ENCODE results near the gene AMZ1.

The AMZ1 gene

GRCh38 chr7:2750004-2750407 lies 62.0 kb downstream of the AMZ1 start:
- H3K36me3 ChIP-seq (ENCODE audit: control insufficient read depth, insufficient read depth, low read length) = no peaks in the 10 kb centered on the region
- no peak overlapping the region for H3K27ac ChIP-seq (ENCODE audit: insufficient read depth, low read depth, low read length, poor library complexity, severe bottlenecking)
- no peaks in the 10 kb centered on the region for H3K9me3 ChIP-seq (ENCODE audit: control insufficient read depth, low read length)
- H3K27me3 ChIP-seq (ENCODE audit: control insufficient read depth, insufficient read depth, low read length, poor library complexity, severe bottlenecking) = no peaks in the 10 kb centered on the region
- no peak overlapping the region for H3K4me3 ChIP-seq (ENCODE audit: insufficient read depth, low read depth, low read length)
- WGBS, 2 experiments = 79 to 89% methylated on average over 5 of the region's 5 CpGs
- no peaks in the 10 kb centered on the region for H3K4me1 ChIP-seq (ENCODE audit: control insufficient read depth, insufficient read depth, low read length)

- Histone ChIP-seq H3K27ac (ENCODE audit: insufficient read depth, low read depth, low read length, poor library complexity, severe bottlenecking) (no peak overlapping the region), H3K9me3 (ENCODE audit: control insufficient read depth, low read length) (no peaks in the 10 kb centered on the region), H3K36me3 (ENCODE audit: control insufficient read depth, insufficient read depth, low read length) (no peaks in the 10 kb centered on the region), H3K27me3 (ENCODE audit: control insufficient read depth, insufficient read depth, low read length, poor library complexity, severe bottlenecking) (no peaks in the 10 kb centered on the region), H3K4me3 (ENCODE audit: insufficient read depth, low read depth, low read length) (no peak overlapping the region), H3K4me1 (ENCODE audit: control insufficient read depth, insufficient read depth, low read length) (no peaks in the 10 kb centered on the region)
- WGBS, 2 experiments = 69 to 71% methylated on average over 4 to 5 of the region's 5 CpGs
These were observed 63.1 kb downstream of the AMZ1 start for GRCh38 chr7:2751086-2751485.

GRCh38 chr7:2753148-2753547 lies 65.1 kb downstream of the AMZ1 start:
- H3K27ac ChIP-seq (ENCODE audit: insufficient read depth, low read depth, low read length, poor library complexity, severe bottlenecking) = no peak overlapping the region
- H3K27me3 ChIP-seq (ENCODE audit: control insufficient read depth, insufficient read depth, low read length, poor library complexity, severe bottlenecking) = no peaks in the 10 kb centered on the region
- no peaks in the 10 kb centered on the region for H3K36me3 ChIP-seq (ENCODE audit: control insufficient read depth, insufficient read depth, low read length)
- H3K4me1 ChIP-seq (ENCODE audit: control insufficient read depth, insufficient read depth, low read length) = no peaks in the 10 kb centered on the region
- H3K4me3 ChIP-seq (ENCODE audit: insufficient read depth, low read depth, low read length) = no peak overlapping the region
- WGBS, 2 experiments = 91 to 93% methylated on average over 3 of the region's 3 CpGs
- H3K9me3 ChIP-seq (ENCODE audit: control insufficient read depth, low read length) = no peaks in the 10 kb centered on the region

- no peaks in the 10 kb centered on the region for H3K36me3 ChIP-seq (ENCODE audit: control insufficient read depth, insufficient read depth, low read length)
- WGBS, 2 experiments = 90 to 94% methylated on average over 5 of the region's 5 CpGs
- no peaks in the 10 kb centered on the region for H3K9me3 ChIP-seq (ENCODE audit: control insufficient read depth, low read length)
- H3K27ac ChIP-seq (ENCODE audit: insufficient read depth, low read depth, low read length, poor library complexity, severe bottlenecking) = no peak overlapping the region
- H3K27me3 ChIP-seq (ENCODE audit: control insufficient read depth, insufficient read depth, low read length, poor library complexity, severe bottlenecking) = no peaks in the 10 kb centered on the region
- no peaks in the 10 kb centered on the region for H3K4me1 ChIP-seq (ENCODE audit: control insufficient read depth, insufficient read depth, low read length)
- no peak overlapping the region for H3K4me3 ChIP-seq (ENCODE audit: insufficient read depth, low read depth, low read length)
These were observed 66.1 kb downstream of the AMZ1 start for GRCh38 chr7:2754086-2754485.

GRCh38 chr7:2754912-2755311 lies 66.9 kb downstream of the AMZ1 start:
- H3K27me3 ChIP-seq (ENCODE audit: control insufficient read depth, insufficient read depth, low read length, poor library complexity, severe bottlenecking) = no peaks in the 10 kb centered on the region
- peaks cover 2% of the 10 kb centered on the region for H3K4me1 ChIP-seq (ENCODE audit: control insufficient read depth, insufficient read depth, low read length)
- WGBS, 2 experiments = 96 to 97% methylated on average over 10 of the region's 10 CpGs
- no peak overlapping the region for H3K27ac ChIP-seq (ENCODE audit: insufficient read depth, low read depth, low read length, poor library complexity, severe bottlenecking)
- H3K9me3 ChIP-seq (ENCODE audit: control insufficient read depth, low read length) = no peaks in the 10 kb centered on the region
- no peak overlapping the region for H3K4me3 ChIP-seq (ENCODE audit: insufficient read depth, low read depth, low read length)
- no peaks in the 10 kb centered on the region for H3K36me3 ChIP-seq (ENCODE audit: control insufficient read depth, insufficient read depth, low read length)

- H3K4me3 ChIP-seq (ENCODE audit: insufficient read depth, low read depth, low read length) = no peak overlapping the region
- H3K4me1 ChIP-seq (ENCODE audit: control insufficient read depth, insufficient read depth, low read length) = peaks cover 9% of the 10 kb centered on the region
- H3K27me3 ChIP-seq (ENCODE audit: control insufficient read depth, insufficient read depth, low read length, poor library complexity, severe bottlenecking) = no peaks in the 10 kb centered on the region
- no peaks in the 10 kb centered on the region for H3K36me3 ChIP-seq (ENCODE audit: control insufficient read depth, insufficient read depth, low read length)
- H3K27ac ChIP-seq (ENCODE audit: insufficient read depth, low read depth, low read length, poor library complexity, severe bottlenecking) = no peak overlapping the region
- H3K9me3 ChIP-seq (ENCODE audit: control insufficient read depth, low read length) = no peaks in the 10 kb centered on the region
These were observed 67.5 kb downstream of the AMZ1 start for GRCh38 chr7:2755531-2755930.

- no peaks in the 10 kb centered on the region for H3K27me3 ChIP-seq (ENCODE audit: control insufficient read depth, insufficient read depth, low read length, poor library complexity, severe bottlenecking)
- H3K27ac ChIP-seq (ENCODE audit: insufficient read depth, low read depth, low read length, poor library complexity, severe bottlenecking) = no peak overlapping the region
- WGBS, 2 experiments = 91 to 92% methylated on average over 11 of the region's 11 CpGs
- no peaks in the 10 kb centered on the region for H3K36me3 ChIP-seq (ENCODE audit: control insufficient read depth, insufficient read depth, low read length)
- no peak overlapping the region for H3K4me3 ChIP-seq (ENCODE audit: insufficient read depth, low read depth, low read length)
- peaks cover 10% of the 10 kb centered on the region for H3K4me1 ChIP-seq (ENCODE audit: control insufficient read depth, insufficient read depth, low read length)
- no peaks in the 10 kb centered on the region for H3K9me3 ChIP-seq (ENCODE audit: control insufficient read depth, low read length)
These were observed 69.4 kb downstream of the AMZ1 start for GRCh38 chr7:2757361-2757903.

- Histone ChIP-seq H3K27ac (ENCODE audit: insufficient read depth, low read depth, low read length, poor library complexity, severe bottlenecking) (no peak overlapping the region), H3K36me3 (ENCODE audit: control insufficient read depth, insufficient read depth, low read length) (no peaks in the 10 kb centered on the region), H3K9me3 (ENCODE audit: control insufficient read depth, low read length) (no peaks in the 10 kb centered on the region), H3K4me1 (ENCODE audit: control insufficient read depth, insufficient read depth, low read length) (peaks cover 10% of the 10 kb centered on the region), H3K4me3 (ENCODE audit: insufficient read depth, low read depth, low read length) (no peak overlapping the region), H3K27me3 (ENCODE audit: control insufficient read depth, insufficient read depth, low read length, poor library complexity, severe bottlenecking) (no peaks in the 10 kb centered on the region)
- WGBS, 2 experiments = 84 to 88% methylated on average over 12 of the region's 12 CpGs
These were observed 70.1 kb downstream of the AMZ1 start for GRCh38 chr7:2757904-2758672.

- no peak overlapping the region for H3K4me3 ChIP-seq (ENCODE audit: insufficient read depth, low read depth, low read length)
- H3K27ac ChIP-seq (ENCODE audit: insufficient read depth, low read depth, low read length, poor library complexity, severe bottlenecking) = no peak overlapping the region
- H3K4me1 ChIP-seq (ENCODE audit: control insufficient read depth, insufficient read depth, low read length) = peaks cover 10% of the 10 kb centered on the region
- H3K36me3 ChIP-seq (ENCODE audit: control insufficient read depth, insufficient read depth, low read length) = no peaks in the 10 kb centered on the region
- WGBS, 2 experiments = 94 to 96% methylated on average over 18 of the region's 18 CpGs
- no peaks in the 10 kb centered on the region for H3K9me3 ChIP-seq (ENCODE audit: control insufficient read depth, low read length)
- no peaks in the 10 kb centered on the region for H3K27me3 ChIP-seq (ENCODE audit: control insufficient read depth, insufficient read depth, low read length, poor library complexity, severe bottlenecking)
These were observed 70.9 kb downstream of the AMZ1 start for GRCh38 chr7:2758673-2759616.

- peaks cover 10% of the 10 kb centered on the region for H3K4me1 ChIP-seq (ENCODE audit: control insufficient read depth, insufficient read depth, low read length)
- H3K4me3 ChIP-seq (ENCODE audit: insufficient read depth, low read depth, low read length) = no peak overlapping the region
- H3K27me3 ChIP-seq (ENCODE audit: control insufficient read depth, insufficient read depth, low read length, poor library complexity, severe bottlenecking) = no peaks in the 10 kb centered on the region
- no peaks in the 10 kb centered on the region for H3K9me3 ChIP-seq (ENCODE audit: control insufficient read depth, low read length)
- WGBS, 2 experiments = 90 to 94% methylated on average over 8 of the region's 8 CpGs
- H3K36me3 ChIP-seq (ENCODE audit: control insufficient read depth, insufficient read depth, low read length) = no peaks in the 10 kb centered on the region
- no peak overlapping the region for H3K27ac ChIP-seq (ENCODE audit: insufficient read depth, low read depth, low read length, poor library complexity, severe bottlenecking)
These were observed 71.7 kb downstream of the AMZ1 start for GRCh38 chr7:2759736-2760097.

All from ectodermal cell (in vitro differentiated cells).